Measurements from ENCODE around the gene CDH22.

The CDH22 gene

DNA sequence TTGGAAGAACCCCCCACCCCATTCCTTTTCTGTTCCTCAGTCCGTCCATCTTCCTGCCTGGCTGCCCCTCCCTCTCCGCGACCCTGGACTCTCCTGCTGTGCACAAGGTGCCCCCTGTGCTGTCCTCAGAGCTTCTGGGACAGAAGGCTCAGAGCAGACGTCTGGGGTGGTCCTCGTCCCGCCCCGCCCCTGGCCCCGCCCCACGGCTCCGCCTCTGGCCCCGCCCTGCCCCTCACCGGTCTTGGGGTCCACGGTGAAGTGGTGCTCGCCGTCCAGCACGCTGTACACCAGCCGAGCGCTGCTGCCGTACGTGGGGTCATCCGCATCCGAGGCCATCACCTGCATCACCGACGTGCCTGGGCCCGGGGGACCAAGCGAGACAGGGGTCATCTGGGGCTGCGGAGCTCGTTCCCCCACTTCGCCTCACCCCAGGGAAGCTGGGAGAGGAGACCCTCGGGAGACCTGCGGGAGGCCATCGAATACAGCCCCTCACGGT, 81.0 kb downstream of the CDH22 start:
- H3K27ac ChIP-seq (ENCODE audit: low read length): no peak overlapping the region
- no peak overlapping the region for H3K9ac ChIP-seq (ENCODE audit: low read length)
- peaks cover 18% of the 10 kb centered on the region for H4K20me1 ChIP-seq (ENCODE audit: insufficient read depth, low read length)
- no peaks in the 10 kb centered on the region for H3K36me3 ChIP-seq (replicated peaks; ENCODE audit: low read depth, low read length)
- H3K27me3 ChIP-seq (ENCODE audit: low read depth, low read length): peaks cover 57% of the 10 kb centered on the region
- H3K4me2 ChIP-seq (ENCODE audit: low read length): no peak overlapping the region
- no peaks in the 10 kb centered on the region for H3K9me3 ChIP-seq (ENCODE audit: insufficient read depth, low read length)
- no peaks in the 10 kb centered on the region for H3K79me2 ChIP-seq (ENCODE audit: low read length)
- TF ChIP-seq CTCF (IDR thresholded peaks at IDR 0.05; ENCODE audit: low read depth, low read length): no peak
- no peak for TF ChIP-seq EZH2phosphoT487 (IDR thresholded peaks at IDR 0.05; ENCODE audit: low read depth)
- H3K4me1 ChIP-seq (ENCODE audit: low read length): no peaks in the 10 kb centered on the region
- H2AFZ ChIP-seq (ENCODE audit: low read depth, low read length): no peak overlapping the region
- no peak overlapping the region for H3K4me3 ChIP-seq (ENCODE audit: low read length)

DNA sequence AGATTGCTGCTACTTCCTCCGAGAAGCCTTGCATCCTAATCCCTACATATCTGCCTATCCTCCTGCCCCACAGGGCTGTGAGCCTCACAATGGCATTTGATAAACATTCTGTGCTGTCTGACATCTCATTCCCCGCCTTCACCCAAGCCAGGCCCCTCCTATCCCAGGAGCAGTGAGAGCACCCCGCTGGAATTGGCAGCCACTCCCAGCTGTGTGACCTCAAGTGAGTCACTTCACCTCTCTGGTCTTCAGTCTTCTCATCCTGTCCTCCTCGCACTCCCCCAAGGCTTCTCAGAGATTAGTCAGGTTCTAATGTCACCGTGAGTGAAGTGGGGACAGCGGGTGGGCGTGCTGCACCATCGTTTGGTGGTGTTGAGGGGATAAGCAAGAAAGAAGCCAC, 81.7 kb downstream of the CDH22 start:
- no peak for TF ChIP-seq CTCF (IDR thresholded peaks at IDR 0.05; ENCODE audit: low read depth, low read length)
- TF ChIP-seq EZH2phosphoT487 (IDR thresholded peaks at IDR 0.05; ENCODE audit: low read depth): no peak
- Histone ChIP-seq H3K36me3 (replicated peaks; ENCODE audit: low read depth, low read length) (no peaks in the 10 kb centered on the region), H3K27ac (ENCODE audit: low read length) (no peak overlapping the region), H3K9me3 (ENCODE audit: insufficient read depth, low read length) (no peaks in the 10 kb centered on the region), H3K4me1 (ENCODE audit: low read length) (no peaks in the 10 kb centered on the region), H3K4me3 (ENCODE audit: low read length) (no peak overlapping the region), H3K27me3 (ENCODE audit: low read depth, low read length) (peaks cover 50% of the 10 kb centered on the region), H3K9ac (ENCODE audit: low read length) (no peak overlapping the region), H2AFZ (ENCODE audit: low read depth, low read length) (no peak overlapping the region), H3K4me2 (ENCODE audit: low read length) (no peak overlapping the region), H3K79me2 (ENCODE audit: low read length) (no peaks in the 10 kb centered on the region), H4K20me1 (ENCODE audit: insufficient read depth, low read length) (peaks cover 17% of the 10 kb centered on the region; the same call in 1 of the 2 replicates)

DNA sequence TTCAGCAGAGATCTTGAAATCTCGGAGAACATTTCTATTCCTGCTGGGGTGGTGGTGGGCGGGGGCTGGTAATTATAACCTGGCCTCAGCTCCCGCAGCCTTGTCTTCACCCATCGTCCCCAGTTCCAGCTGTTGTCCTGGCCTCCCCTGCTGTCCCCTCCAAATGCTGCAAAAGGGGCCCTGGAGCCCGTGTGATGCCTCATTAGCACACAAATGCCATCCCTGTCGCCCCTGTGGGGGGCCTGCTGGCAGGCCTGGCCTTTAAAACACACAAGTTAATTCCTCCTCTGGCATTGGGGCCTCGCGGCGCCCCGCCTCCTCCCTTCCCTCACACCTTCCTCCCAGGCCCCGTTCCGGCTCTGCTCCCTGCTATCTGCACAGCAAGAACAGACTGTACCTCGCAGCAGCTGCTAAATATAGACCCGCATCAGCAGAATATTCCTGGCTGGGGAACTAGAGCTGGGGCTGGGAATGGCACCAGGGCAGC, 85.7 kb downstream of the CDH22 start:
- Histone ChIP-seq H3K4me2 (ENCODE audit: low read length) (no peak overlapping the region), H2AFZ (ENCODE audit: low read depth, low read length) (no peak overlapping the region), H4K20me1 (ENCODE audit: insufficient read depth, low read length) (peaks cover 3% of the 10 kb centered on the region; the same call in 1 of the 2 replicates), H3K9ac (ENCODE audit: low read length) (no peak overlapping the region), H3K9me3 (ENCODE audit: insufficient read depth, low read length) (no peaks in the 10 kb centered on the region), H3K4me1 (ENCODE audit: low read length) (peaks cover 5% of the 10 kb centered on the region; the same call in 1 of the 2 replicates), H3K36me3 (replicated peaks; ENCODE audit: low read depth, low read length) (no peaks in the 10 kb centered on the region), H3K27ac (ENCODE audit: low read length) (no peak overlapping the region), H3K4me3 (ENCODE audit: low read length) (no peak overlapping the region), H3K79me2 (ENCODE audit: low read length) (no peaks in the 10 kb centered on the region), H3K27me3 (ENCODE audit: low read depth, low read length) (peaks cover 25% of the 10 kb centered on the region)
- TF ChIP-seq EZH2phosphoT487 (IDR thresholded peaks at IDR 0.05; ENCODE audit: low read depth) (no peak), CTCF (IDR thresholded peaks at IDR 0.05; ENCODE audit: low read depth, low read length) (no peak)

GRCh38 chr20:46221256-46221833, 87.0 kb downstream of the CDH22 start:
- TF ChIP-seq CTCF (IDR thresholded peaks at IDR 0.05; ENCODE audit: low read depth, low read length) (no peak), EZH2phosphoT487 (IDR thresholded peaks at IDR 0.05; ENCODE audit: low read depth) (no peak)
- no peaks in the 10 kb centered on the region for H3K9me3 ChIP-seq (ENCODE audit: insufficient read depth, low read length)

More at GRCh38 chr20:46221256-46221833, 87.0 kb downstream of the CDH22 start:
- Histone ChIP-seq H3K36me3 (replicated peaks; ENCODE audit: low read depth, low read length) (no peaks in the 10 kb centered on the region), H3K27ac (ENCODE audit: low read length) (no peak overlapping the region), H3K9ac (ENCODE audit: low read length) (no peak overlapping the region), H3K4me2 (ENCODE audit: low read length) (no peak overlapping the region), H3K79me2 (ENCODE audit: low read length) (no peaks in the 10 kb centered on the region), H4K20me1 (ENCODE audit: insufficient read depth, low read length) (no peaks in the 10 kb centered on the region), H3K4me1 (ENCODE audit: low read length) (peaks cover 5% of the 10 kb centered on the region; the same call in 1 of the 2 replicates), H2AFZ (ENCODE audit: low read depth, low read length) (no peak overlapping the region), H3K27me3 (ENCODE audit: low read depth, low read length) (peaks cover 21% of the 10 kb centered on the region), H3K4me3 (ENCODE audit: low read length) (no peak overlapping the region)
